Measurements from ENCODE around the gene RPS10.

- TF ChIP-seq GATA3 (IDR thresholded peaks at IDR 0.05; ENCODE audit: low read depth, low read length) = no peak
- TF ChIP-seq GATA2 (IDR thresholded peaks at IDR 0.05; ENCODE audit: low read depth, low read length) = no peak
Measured at GRCh38 chr6:34437644-34437970, 11.7 kb upstream of the RPS10 start.

Measured in SH-SY5Y (cell line).